Middle frontal gyrus (tissue), 1 donor: ENCODE data around the gene SCN7A.
A peak's percentile ranks its signal among the peaks of the same experiment; 100 is the strongest.
"Not testable (repeated sequence)": the region's sequence is repeated elsewhere in the genome, so short reads cannot be mapped to it uniquely, and the experiment has no call there.

ENCODE experiments used
- DNase-seq: peaks from one replicate; pipeline ENCODE4 v3.0.0-alpha.2; 2015; ENCODE audit warnings: low spot score; ENCODE audit errors: extremely low spot score

SCN7A gene

GRCh38 chr2:166494140-166494624 is at the start of gene SCN7A:
TSS of gene SCN7A (minus strand) at chr2:166494249. CDS start at chr2:166477696, 16,553 bp downstream.
- no peak for DNase-seq

- DNase-seq, result peak; percentile 61
Measured at GRCh38 chr2:166539340-166540162, 45.5 kb upstream of the SCN7A start.

- no peak for DNase-seq
Measured at GRCh38 chr2:166536111-166536510, 42.1 kb upstream of the SCN7A start.

GRCh38 chr2:166521155-166521554 is 27.1 kb upstream of the SCN7A start:
- no peak for DNase-seq

- no peak for DNase-seq
Measured at GRCh38 chr2:166520604-166521003, 26.6 kb upstream of the SCN7A start.

- no peak for DNase-seq
Measured at GRCh38 chr2:166519391-166519962, 25.4 kb upstream of the SCN7A start.

- no peak for DNase-seq
Measured at GRCh38 chr2:166518634-166519390, 24.8 kb upstream of the SCN7A start.

- DNase-seq, result no peak
Measured at GRCh38 chr2:166517533-166518061, 23.5 kb upstream of the SCN7A start.

GRCh38 chr2:166516712-166517303 is 22.8 kb upstream of the SCN7A start:
- no peak for DNase-seq

GRCh38 chr2:166513952-166514351 is 19.9 kb upstream of the SCN7A start:
- no peak for DNase-seq

- DNase-seq, result no peak
Measured at GRCh38 chr2:166499281-166499680, 5.2 kb upstream of the SCN7A start.

- DNase-seq, result no peak
Measured at GRCh38 chr2:166491461-166491860, 2.6 kb downstream of the SCN7A start.

- DNase-seq, result no peak
Measured at GRCh38 chr2:166487171-166487570, 6.9 kb downstream of the SCN7A start.

GRCh38 chr2:166485558-166486178 is 8.4 kb downstream of the SCN7A start:
- no peak for DNase-seq

- no peak for DNase-seq
Measured at GRCh38 chr2:166472332-166472731, 21.7 kb downstream of the SCN7A start.

GRCh38 chr2:166468124-166469024 is 25.7 kb downstream of the SCN7A start:
- no peak for DNase-seq

GRCh38 chr2:166464187-166464586 is 29.9 kb downstream of the SCN7A start:
- DNase-seq, result no peak

- DNase-seq, result no peak
Measured at GRCh38 chr2:166463640-166464039, 30.4 kb downstream of the SCN7A start.

GRCh38 chr2:166458674-166459073 is 35.4 kb downstream of the SCN7A start:
- no peak for DNase-seq

- DNase-seq, result not testable (repeated sequence)
Measured at GRCh38 chr2:166455823-166456222, 38.2 kb downstream of the SCN7A start.
